ENCODE data around the gene ATXN7.

DNA sequence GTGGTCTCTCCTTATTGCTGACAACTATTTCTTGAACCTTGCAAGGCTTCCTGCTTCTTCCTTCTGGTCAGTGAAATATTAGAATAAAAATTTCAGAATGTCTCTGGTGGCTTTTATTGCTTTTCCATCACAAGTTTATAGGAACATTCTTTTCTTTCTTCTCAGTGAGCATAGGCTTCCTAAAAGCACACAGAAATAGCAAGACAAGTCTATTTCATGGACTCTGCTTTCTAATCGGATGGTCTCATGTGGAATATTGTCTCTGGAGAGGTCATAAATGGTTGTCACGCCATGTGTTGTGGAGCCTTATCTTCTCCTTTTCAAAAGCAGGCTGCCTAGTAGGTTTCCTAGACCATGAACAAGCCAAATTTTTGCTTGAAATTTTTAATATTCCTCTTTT lies 169.4 kb downstream of the ATXN7 start:
- no peak for TF ChIP-seq CTCF (IDR thresholded peaks at IDR 0.05)
- TF ChIP-seq EP300 (IDR thresholded peaks at IDR 0.05): no peak
- TF ChIP-seq POLR2A (IDR thresholded peaks at IDR 0.05): no peak
